Caco-2 (cell line): ENCODE results near the gene MRI1. TPM values are rescaled to one million over a fixed set of nuclear protein-coding genes. Genes with fewer than 3 reads are reported as not detected.

Experiments
- BruUV-seq: library from RNA; stranded (reverse); fragments of 400-500 nt; replicated peaks from 2 replicates; lab custom pipeline; 2021; lab: Mats Ljungman, UMichigan
- CTCF ChIA-PET: fragments of 300-600 bp; sonication (Branson Sonifier 250); formaldehyde crosslinking; loops from one replicate; lab custom pipeline; 2022; ENCODE audit warnings: antibody characterized with exemption; lab: Charles Lee
- POLR2A ChIA-PET: fragments of 300-600 bp; sonication (Branson Sonifier 250); formaldehyde crosslinking; loops from one replicate; lab custom pipeline; 2022; ENCODE audit warnings: antibody characterized with exemption; lab: Charles Lee
- DNase-seq, 2 experiments: peaks; one replicate each; pipeline versions ENCODE4 v3.0.0 to v3.0.0-alpha.2; 2020 to 2022
- H3K27me3 ChIP-seq: replicated peaks from 2 replicates; pipeline ENCODE4 v1.6.0; 2011; ENCODE audit warnings: low read length; ENCODE audit not compliant: control insufficient read depth, insufficient read depth
- H3K36me3 ChIP-seq: 2 replicates; pipeline ENCODE4 v1.5.1; 2011; ENCODE audit warnings: low read length; ENCODE audit not compliant: control insufficient read depth, insufficient read depth
- H3K4me1 ChIP-seq: fragments of 250-450 bp; sonication (Bioruptor Pico); 2 replicates; pipeline ENCODE4 v1.5.1; 2020; ENCODE audit warnings: mild to moderate bottlenecking
- H3K4me3 ChIP-seq: 2 replicates; pipeline ENCODE4 v1.5.1; 2011; ENCODE audit warnings: low read depth, mild to moderate bottlenecking, control low read depth, low read length
- H3K9me3 ChIP-seq: fragments of 250-450 bp; sonication (Bioruptor Pico); 2 replicates; pipeline ENCODE4 v1.5.1; 2020; ENCODE audit warnings: mild to moderate bottlenecking, moderate library complexity
- H3K27ac Mint-ChIP-seq: one replicate; pipeline ENCODE4 v1.8.0; 2022; ENCODE audit warnings: mixed read lengths; ENCODE audit not compliant: unreplicated experiment
- H3K27me3 Mint-ChIP-seq: one replicate; pipeline ENCODE4 v1.8.0; 2022; ENCODE audit warnings: mixed read lengths; ENCODE audit not compliant: insufficient read depth, unreplicated experiment
- H3K36me3 Mint-ChIP-seq: one replicate; pipeline ENCODE4 v1.8.0; 2022; ENCODE audit warnings: mild to moderate bottlenecking, mixed read lengths; ENCODE audit not compliant: insufficient read depth, unreplicated experiment
- H3K4me1 Mint-ChIP-seq: one replicate; pipeline ENCODE4 v1.8.0; 2022; ENCODE audit warnings: low read depth, mixed read lengths; ENCODE audit not compliant: unreplicated experiment
- H3K4me3 Mint-ChIP-seq: one replicate; pipeline ENCODE4 v1.8.0; 2022; ENCODE audit warnings: mild to moderate bottlenecking, moderate library complexity, mixed read lengths; ENCODE audit not compliant: unreplicated experiment
- H3K9me3 Mint-ChIP-seq: one replicate; pipeline ENCODE4 v1.8.0; 2022; ENCODE audit warnings: mixed read lengths; ENCODE audit not compliant: unreplicated experiment
- intact Hi-C: fragments of 100-400 bp; cut with micrococcal nuclease; formaldehyde crosslinking; loops from one replicate; pipeline ENCODE4 v1.10.0; 2022; ENCODE audit not compliant: unreplicated experiment
- total RNA-seq: library from RNA; stranded (reverse); gene quantifications from 2 replicates; pipeline ENCODE4 v1.2.3, GENCODE V29; 2022
- TF ChIP-seq, protein P1 (sequence below), 2 experiments: fragments of 200-600 bp in 1 of 2; IDR thresholded peaks; 1 replicate in 1 of 2; 2 replicates in 1 of 2; pipeline versions ENCODE4 v1.5.1 to v1.8.0; 2011 to 2022; ENCODE audit warnings: antibody characterized with exemption in 1 of 2, control low read depth in 1 of 2, inconsistent platforms in 1 of 2, low read depth in 1 of 2, low read length in 1 of 2, mild to moderate bottlenecking in 1 of 2, moderate library complexity in 1 of 2; ENCODE audit not compliant: insufficient read depth in 1 of 2, severe bottlenecking in 1 of 2, unreplicated experiment in 1 of 2

MRI1 gene
- total RNA-seq, 1 experiment from 2014 or later, result 25.7 TPM

DNA sequence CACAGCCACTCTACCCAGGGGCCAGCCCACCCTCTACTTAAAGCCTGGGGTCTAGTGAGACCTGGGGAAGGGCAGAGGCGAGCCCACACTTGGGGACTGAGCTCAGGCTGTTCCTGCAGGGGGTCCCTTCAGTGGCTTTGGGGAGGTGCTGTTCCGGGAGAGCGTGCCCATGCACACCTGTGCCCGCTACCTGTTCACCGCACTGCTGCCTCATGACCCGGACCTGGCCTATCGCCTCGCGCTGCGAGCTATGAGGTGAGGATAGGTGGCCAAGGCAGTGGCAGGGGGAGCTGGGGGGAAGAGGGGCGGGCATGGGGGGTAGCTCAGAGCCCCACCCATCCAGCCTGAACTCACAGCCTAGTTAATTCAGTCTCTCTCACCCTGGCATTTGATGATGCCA lies 54.9 kb downstream of the MRI1 start:
- BruUV-seq, result no TSS peak
- no peak overlapping the region for H3K27ac Mint-ChIP-seq
- H3K36me3 Mint-ChIP-seq, result peaks cover 19% of the 10 kb centered on the region
- no peak overlapping the region for H3K4me3 ChIP-seq
- no peaks in the 10 kb centered on the region for H3K27me3 Mint-ChIP-seq
- H3K9me3 ChIP-seq, result no peaks in the 10 kb centered on the region
- DNase-seq, result no peak
- H3K36me3 ChIP-seq, result peaks cover 2% of the 10 kb centered on the region; the same call in 1 of the 2 replicates
- TF ChIP-seq, protein P1, sequence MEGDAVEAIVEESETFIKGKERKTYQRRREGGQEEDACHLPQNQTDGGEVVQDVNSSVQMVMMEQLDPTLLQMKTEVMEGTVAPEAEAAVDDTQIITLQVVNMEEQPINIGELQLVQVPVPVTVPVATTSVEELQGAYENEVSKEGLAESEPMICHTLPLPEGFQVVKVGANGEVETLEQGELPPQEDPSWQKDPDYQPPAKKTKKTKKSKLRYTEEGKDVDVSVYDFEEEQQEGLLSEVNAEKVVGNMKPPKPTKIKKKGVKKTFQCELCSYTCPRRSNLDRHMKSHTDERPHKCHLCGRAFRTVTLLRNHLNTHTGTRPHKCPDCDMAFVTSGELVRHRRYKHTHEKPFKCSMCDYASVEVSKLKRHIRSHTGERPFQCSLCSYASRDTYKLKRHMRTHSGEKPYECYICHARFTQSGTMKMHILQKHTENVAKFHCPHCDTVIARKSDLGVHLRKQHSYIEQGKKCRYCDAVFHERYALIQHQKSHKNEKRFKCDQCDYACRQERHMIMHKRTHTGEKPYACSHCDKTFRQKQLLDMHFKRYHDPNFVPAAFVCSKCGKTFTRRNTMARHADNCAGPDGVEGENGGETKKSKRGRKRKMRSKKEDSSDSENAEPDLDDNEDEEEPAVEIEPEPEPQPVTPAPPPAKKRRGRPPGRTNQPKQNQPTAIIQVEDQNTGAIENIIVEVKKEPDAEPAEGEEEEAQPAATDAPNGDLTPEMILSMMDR (IDR thresholded peaks at IDR 0.05; ENCODE audit: insufficient read depth in 1 of 2, low read depth in 1 of 2, low read length in 1 of 2, severe bottlenecking in 1 of 2, unreplicated experiment in 1 of 2), result no peak
- H3K4me1 Mint-ChIP-seq, result no peaks in the 10 kb centered on the region
- ChIA-PET POLR2A (no interaction called here), CTCF (interaction anchor here (0.6 kb wide), 1 partner anchor 43 kb away, joined by 3 read pairs; no protein-coding TSS in a partner anchor)
- no peaks in the 10 kb centered on the region for H3K4me1 ChIP-seq
- intact Hi-C loops, result no loop called here
- H3K27me3 ChIP-seq, result no peaks in the 10 kb centered on the region
- H3K4me3 Mint-ChIP-seq, result no peak overlapping the region
- H3K9me3 Mint-ChIP-seq, result no peaks in the 10 kb centered on the region

DNA sequence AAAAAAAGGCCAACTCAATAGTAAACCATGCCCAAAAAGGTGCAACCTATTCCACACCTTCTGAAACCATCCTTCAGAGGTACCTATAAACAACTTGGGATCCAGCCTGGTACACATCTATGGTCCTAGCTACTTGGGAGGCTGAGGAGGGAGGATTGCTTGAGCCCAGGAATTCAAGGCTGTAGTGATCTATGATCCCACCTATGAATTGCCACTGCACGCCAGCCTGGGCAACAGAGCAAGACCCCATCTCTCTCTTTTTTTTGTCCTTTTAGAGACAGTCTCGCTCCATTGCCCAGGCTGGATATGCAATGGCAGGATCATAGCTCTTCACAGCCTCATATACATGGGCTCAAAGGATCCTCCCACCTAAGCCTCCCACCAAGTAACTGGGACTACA lies 57.0 kb downstream of the MRI1 start:
- Histone ChIP-seq H3K9me3 (no peaks in the 10 kb centered on the region), H3K27me3 (no peaks in the 10 kb centered on the region), H3K36me3 (peaks cover 2% of the 10 kb centered on the region; the same call in 1 of the 2 replicates), H3K4me3 (no peak overlapping the region), H3K4me1 (no peaks in the 10 kb centered on the region)
- Mint-ChIP-seq H3K9me3 (no peaks in the 10 kb centered on the region), H3K36me3 (peaks cover 26% of the 10 kb centered on the region), H3K27me3 (no peaks in the 10 kb centered on the region), H3K27ac (no peak overlapping the region), H3K4me1 (peaks cover 5% of the 10 kb centered on the region), H3K4me3 (no peak overlapping the region)
- CTCF ChIA-PET, result no interaction called here
- BruUV-seq, result no TSS peak
- DNase-seq, result no peak
- POLR2A ChIA-PET, result interaction anchor here (0.7 kb wide), 1 partner anchor 14 kb away, joined by 3 read pairs; no protein-coding TSS in a partner anchor
- TF ChIP-seq, protein P1 (IDR thresholded peaks at IDR 0.05; ENCODE audit: insufficient read depth in 1 of 2, low read depth in 1 of 2, low read length in 1 of 2, severe bottlenecking in 1 of 2, unreplicated experiment in 1 of 2), result no peak
- intact Hi-C loops, result no loop called here

DNA sequence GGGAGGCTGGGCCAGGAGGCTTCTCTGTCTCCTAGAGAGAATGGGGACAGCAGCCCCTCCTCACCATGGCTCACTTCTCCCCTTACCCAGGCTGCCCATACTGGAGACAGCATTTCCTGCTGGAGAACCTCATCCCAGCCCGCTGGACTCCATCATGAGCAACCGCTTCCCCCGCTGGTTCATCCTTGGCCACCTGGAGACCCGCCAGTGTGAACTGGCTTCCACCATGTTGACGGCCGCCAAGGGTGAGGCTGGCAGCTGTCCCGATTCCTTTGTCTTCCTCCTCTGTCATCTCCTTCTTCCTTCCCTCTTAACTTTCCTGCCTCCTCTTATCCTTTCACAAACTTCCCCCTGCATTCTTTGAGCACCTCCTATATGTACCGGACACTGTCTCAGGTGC lies 58.9 kb downstream of the MRI1 start:
- intact Hi-C loops, result no loop called here
- Histone ChIP-seq H3K27me3 (no peaks in the 10 kb centered on the region), H3K36me3 (no peaks in the 10 kb centered on the region), H3K4me1 (peaks cover 4% of the 10 kb centered on the region; the same call in 1 of the 2 replicates), H3K9me3 (no peaks in the 10 kb centered on the region), H3K4me3 (no peak overlapping the region)
- ChIA-PET CTCF (no interaction called here), POLR2A (no interaction called here)
- H3K27ac Mint-ChIP-seq, result no peak overlapping the region
- peaks cover 5% of the 10 kb centered on the region for H3K4me1 Mint-ChIP-seq
- TF ChIP-seq, protein P1 (IDR thresholded peaks at IDR 0.05; ENCODE audit: insufficient read depth in 1 of 2, low read depth in 1 of 2, low read length in 1 of 2, severe bottlenecking in 1 of 2, unreplicated experiment in 1 of 2), result no peak
- no peak for DNase-seq
- BruUV-seq, result no TSS peak
- H3K27me3 Mint-ChIP-seq, result no peaks in the 10 kb centered on the region
- H3K4me3 Mint-ChIP-seq, result no peak overlapping the region
- no peaks in the 10 kb centered on the region for H3K9me3 Mint-ChIP-seq
- peaks cover 24% of the 10 kb centered on the region for H3K36me3 Mint-ChIP-seq

Other genes with a start within 250 kb of the MRI1 start
- 107 and 113 TPM in 2 replicates for gene C19orf53, start 9.9 kb downstream of the MRI1 start, total RNA-seq
- 4.0 and 5.7 TPM in 2 replicates for gene ZSWIM4, start 30.9 kb downstream of the MRI1 start, total RNA-seq
- gene NANOS3, start 112.6 kb downstream of the MRI1 start, total RNA-seq, result not detected in 2 replicates
- 17.3 and 17.4 TPM in 2 replicates for gene BRME1, start 141.6 kb downstream of the MRI1 start, total RNA-seq
- 48.2 and 49.4 TPM in 2 replicates for gene CC2D1A, start 141.7 kb downstream of the MRI1 start, total RNA-seq
- gene PODNL1, start 173.9 kb downstream of the MRI1 start, total RNA-seq, result 0.72 TPM in 1 of 2 replicates, not detected in the other
- 41.1 and 43.0 TPM in 2 replicates for gene DCAF15, start 188.0 kb downstream of the MRI1 start, total RNA-seq
- 11.5 and 13.4 TPM in 2 replicates for gene RFX1, start 241.8 kb downstream of the MRI1 start, total RNA-seq